ENCODE data around the gene SPATC1L. TPM values are rescaled to one million over a fixed set of nuclear protein-coding genes. Genes with fewer than 3 reads are reported as not detected.
"Not testable (repeated sequence)": the region's sequence is repeated elsewhere in the genome, so short reads cannot be mapped to it uniquely, and the experiment has no call there.

SPATC1L gene
- total RNA-seq, 4 donors from 2014 or later: 1.5 to 11.9 (median 3.0) TPM

DNA sequence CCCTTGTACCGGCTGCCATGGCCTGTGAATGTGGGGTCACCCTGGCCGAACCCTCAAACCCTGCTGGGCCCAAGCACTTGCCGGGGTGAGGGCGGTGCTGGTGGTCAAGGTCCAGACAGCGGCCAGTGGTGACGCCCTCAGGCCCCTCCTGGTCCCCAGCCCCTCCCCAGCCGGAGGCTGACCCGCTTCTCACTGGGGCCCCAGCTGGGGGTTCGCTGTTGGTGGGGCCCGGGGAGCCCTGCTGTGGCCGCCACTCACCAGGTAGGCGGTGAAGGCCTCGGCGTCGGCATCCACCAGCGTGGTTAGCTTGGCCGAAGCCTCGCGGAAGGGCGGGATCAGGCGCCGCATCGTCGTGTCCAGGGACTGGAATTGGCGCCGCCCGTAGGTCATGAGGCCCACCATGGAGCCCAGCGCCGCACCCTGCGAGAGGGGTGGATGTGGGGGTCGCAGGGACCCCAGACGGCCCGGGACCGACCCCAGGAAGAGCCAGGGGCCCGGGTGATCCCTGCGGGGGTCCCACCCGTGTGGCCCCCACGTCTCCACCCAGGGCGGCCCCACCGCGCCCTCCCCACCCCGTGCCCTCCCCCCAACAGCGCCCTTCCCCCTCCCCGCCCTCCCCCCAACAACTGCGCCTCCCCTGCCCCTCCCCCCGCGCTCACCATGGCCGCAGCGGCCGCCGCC is 39.0 kb downstream of the SPATC1L start:
- no peaks in the 10 kb centered on the region for H3K4me1 ChIP-seq
- peaks cover 0 to 5% (median 0%) of the 10 kb centered on the region in 3 donors for H3K27me3 ChIP-seq
- TF ChIP-seq, protein P1, sequence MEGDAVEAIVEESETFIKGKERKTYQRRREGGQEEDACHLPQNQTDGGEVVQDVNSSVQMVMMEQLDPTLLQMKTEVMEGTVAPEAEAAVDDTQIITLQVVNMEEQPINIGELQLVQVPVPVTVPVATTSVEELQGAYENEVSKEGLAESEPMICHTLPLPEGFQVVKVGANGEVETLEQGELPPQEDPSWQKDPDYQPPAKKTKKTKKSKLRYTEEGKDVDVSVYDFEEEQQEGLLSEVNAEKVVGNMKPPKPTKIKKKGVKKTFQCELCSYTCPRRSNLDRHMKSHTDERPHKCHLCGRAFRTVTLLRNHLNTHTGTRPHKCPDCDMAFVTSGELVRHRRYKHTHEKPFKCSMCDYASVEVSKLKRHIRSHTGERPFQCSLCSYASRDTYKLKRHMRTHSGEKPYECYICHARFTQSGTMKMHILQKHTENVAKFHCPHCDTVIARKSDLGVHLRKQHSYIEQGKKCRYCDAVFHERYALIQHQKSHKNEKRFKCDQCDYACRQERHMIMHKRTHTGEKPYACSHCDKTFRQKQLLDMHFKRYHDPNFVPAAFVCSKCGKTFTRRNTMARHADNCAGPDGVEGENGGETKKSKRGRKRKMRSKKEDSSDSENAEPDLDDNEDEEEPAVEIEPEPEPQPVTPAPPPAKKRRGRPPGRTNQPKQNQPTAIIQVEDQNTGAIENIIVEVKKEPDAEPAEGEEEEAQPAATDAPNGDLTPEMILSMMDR (IDR thresholded peaks at IDR 0.05 in 4 of 5, conservative IDR thresholded peaks at IDR 0.05 in 1 of 5): no peak
- no peak for TF ChIP-seq POLR2A (IDR thresholded peaks at IDR 0.05)
- H3K36me3 ChIP-seq: no peaks in the 10 kb centered on the region
- in situ Hi-C loops (cut with MboI; ENCODE audit: low sequenced_read_pairs in 4 of 4) (no loop called here), intact Hi-C loops (cut with DNase I; ENCODE audit: low total_unique reads) (no loop called here)
- no peak for DNase-seq
- no peak for ATAC-seq
- no peak overlapping the region for H3K27ac ChIP-seq
- no peak overlapping the region for H3K4me3 ChIP-seq
- no peaks in the 10 kb centered on the region for H3K9me3 ChIP-seq

DNA sequence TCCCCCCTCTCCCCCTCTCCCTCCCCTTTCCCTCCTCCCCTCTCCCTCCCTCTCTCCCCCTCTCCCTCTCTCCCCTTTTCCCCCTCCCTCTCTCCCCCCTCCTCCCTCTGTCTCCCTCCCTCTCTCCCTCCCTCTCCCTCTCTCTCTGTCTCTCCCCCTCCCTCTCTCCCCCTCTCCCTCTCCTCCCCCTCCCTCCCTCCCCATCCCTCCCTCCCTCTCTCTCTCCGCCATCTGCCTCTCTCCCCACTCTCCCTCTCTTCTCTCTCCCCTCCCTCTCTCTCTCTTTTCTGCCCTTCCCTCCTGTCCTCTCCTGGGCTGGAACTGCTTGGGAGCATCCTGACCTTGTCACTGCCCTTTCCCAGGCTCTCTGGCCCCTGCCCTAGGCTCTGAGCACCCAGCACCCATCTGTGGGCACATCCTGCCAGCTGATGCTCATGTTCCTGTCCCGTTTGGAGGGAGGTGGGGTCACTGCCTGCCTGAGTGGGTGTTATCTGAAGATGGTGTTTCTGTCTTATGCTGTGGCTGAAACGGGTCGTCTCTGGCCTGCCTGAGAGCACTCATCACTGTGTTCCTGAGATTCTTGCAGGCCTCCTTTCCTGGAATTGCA is 39.7 kb downstream of the SPATC1L start:
- no peak for DNase-seq
- in situ Hi-C loops (cut with MboI; ENCODE audit: low sequenced_read_pairs in 4 of 4) (no loop called here), intact Hi-C loops (cut with DNase I; ENCODE audit: low total_unique reads) (loop anchor here (5.0 kb wide), 2 partner anchors 143 to 178 kb away; partner anchors contain the start of genes C21orf58, MCM3AP, PCNT and YBEY)
- H3K4me1 ChIP-seq: no peaks in the 10 kb centered on the region
- no peaks in the 10 kb centered on the region for H3K27me3 ChIP-seq
- H3K9me3 ChIP-seq: no peaks in the 10 kb centered on the region
- no peaks in the 10 kb centered on the region for H3K36me3 ChIP-seq
- H3K4me3 ChIP-seq: no peak overlapping the region
- H3K27ac ChIP-seq: no peak overlapping the region
- no peak for TF ChIP-seq POLR2A (IDR thresholded peaks at IDR 0.05)
- TF ChIP-seq, protein P1 (IDR thresholded peaks at IDR 0.05 in 4 of 5, conservative IDR thresholded peaks at IDR 0.05 in 1 of 5): no peak
- no peak for ATAC-seq

DNA sequence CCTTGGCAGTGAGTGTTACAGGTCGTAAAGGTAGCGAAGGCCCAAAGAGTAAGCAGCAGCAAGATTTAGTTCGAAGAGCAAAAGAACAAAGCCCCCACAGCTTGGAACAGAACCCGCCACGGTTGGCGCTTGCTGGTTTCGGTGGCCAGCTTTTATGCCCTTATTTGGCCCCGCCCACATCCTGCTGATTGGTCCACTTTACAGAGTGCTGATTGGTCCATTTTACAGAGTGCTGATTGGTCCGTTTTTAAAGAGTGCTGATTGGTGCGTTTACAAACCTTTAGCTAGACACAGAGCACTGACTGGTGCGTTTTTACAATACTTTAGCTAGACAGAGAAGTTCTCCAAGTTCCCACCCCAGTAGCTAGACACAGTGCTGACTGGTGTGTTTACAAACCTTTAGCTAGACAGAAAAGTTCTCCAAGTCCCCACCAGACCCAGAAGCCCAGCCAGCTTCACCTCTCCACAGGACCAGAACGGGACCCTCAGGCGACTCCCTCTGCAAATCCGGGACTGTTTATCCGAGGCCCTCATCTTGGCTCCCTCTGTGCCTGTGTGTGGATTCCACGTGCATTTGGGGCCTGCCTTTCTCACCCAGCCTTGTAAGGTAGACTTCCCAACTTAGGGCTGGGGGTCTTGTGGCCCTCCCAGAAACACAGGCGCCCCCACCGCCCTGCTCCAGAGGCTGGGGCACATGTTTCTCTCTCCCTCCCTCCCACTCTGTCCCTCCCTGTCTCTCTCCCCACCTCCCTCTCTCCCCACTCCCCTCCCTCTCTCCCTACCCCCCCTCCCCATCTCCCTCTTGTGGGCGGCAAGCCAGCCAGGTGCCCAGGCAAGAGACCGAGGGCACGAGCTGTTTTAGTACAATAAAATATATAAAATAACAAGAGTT is 41.4 kb downstream of the SPATC1L start:
- in situ Hi-C loops (cut with MboI; ENCODE audit: low sequenced_read_pairs in 4 of 4) (no loop called here), intact Hi-C loops (cut with DNase I; ENCODE audit: low total_unique reads) (loop anchor here (5.0 kb wide), 2 partner anchors 144 to 179 kb away; partner anchors contain the start of genes C21orf58, MCM3AP, PCNT and YBEY)
- ATAC-seq: no peak
- Histone ChIP-seq H3K27me3 (no peaks in the 10 kb centered on the region), H3K9me3 (no peaks in the 10 kb centered on the region), H3K4me3 (no peak overlapping the region), H3K36me3 (no peaks in the 10 kb centered on the region), H3K4me1 (no peaks in the 10 kb centered on the region), H3K27ac (no peak overlapping the region)
- no peak for DNase-seq
- no peak for TF ChIP-seq POLR2A (IDR thresholded peaks at IDR 0.05)
- TF ChIP-seq, protein P1 (IDR thresholded peaks at IDR 0.05 in 4 of 5, conservative IDR thresholded peaks at IDR 0.05 in 1 of 5): no peak

DNA sequence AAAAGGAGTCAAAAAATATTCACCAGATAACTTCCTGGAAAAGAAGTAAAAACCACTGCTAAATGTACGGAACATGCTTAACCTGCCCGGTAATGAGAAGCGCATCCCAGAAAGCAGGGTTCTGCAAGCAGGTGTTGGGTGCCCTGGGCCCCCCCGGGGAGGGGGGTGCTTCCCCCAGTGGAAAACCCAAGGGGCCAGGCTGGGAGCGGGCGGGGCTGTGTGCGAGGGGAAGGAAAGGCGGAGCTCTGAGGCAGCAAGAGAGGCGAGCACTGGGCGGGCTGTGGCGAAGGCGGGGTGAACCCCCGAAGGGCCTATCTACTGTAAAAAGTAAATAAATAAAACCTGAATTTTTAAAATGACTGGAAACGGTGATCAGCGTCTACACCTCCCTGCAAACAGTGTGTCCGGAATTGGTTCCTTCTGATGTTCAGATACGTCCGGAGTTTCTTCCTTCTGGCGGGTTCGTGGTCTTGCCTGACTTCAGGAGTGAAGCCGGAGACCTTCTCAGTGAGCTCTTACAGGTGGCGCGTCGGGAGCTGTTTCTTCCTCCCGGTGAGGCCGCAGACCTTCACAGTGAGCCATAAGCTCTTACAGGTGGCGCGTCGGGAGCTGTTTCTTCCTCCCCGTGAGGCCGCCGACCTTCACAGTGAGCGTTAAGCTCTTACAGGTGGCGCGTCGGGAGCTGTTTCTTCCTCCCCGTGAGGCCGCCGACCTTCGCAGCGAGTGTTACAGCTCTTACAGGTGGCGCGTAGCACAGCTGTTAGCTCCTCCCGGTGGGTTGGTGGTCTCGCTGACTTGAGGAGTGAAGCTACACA is 42.3 kb downstream of the SPATC1L start:
- Histone ChIP-seq H3K4me1 (no peaks in the 10 kb centered on the region), H3K9me3 (no peaks in the 10 kb centered on the region), H3K36me3 (no peaks in the 10 kb centered on the region), H3K4me3 (no peak overlapping the region), H3K27me3 (no peaks in the 10 kb centered on the region), H3K27ac (no peak overlapping the region)
- in situ Hi-C loops (cut with MboI; ENCODE audit: low sequenced_read_pairs in 4 of 4): no loop called here
- no peak for ATAC-seq
- intact Hi-C loops (cut with DNase I; ENCODE audit: low total_unique reads): loop anchor here (5.0 kb wide), 2 partner anchors 145 to 180 kb away; partner anchors contain the start of genes C21orf58, MCM3AP, PCNT and YBEY
- no peak for TF ChIP-seq POLR2A (IDR thresholded peaks at IDR 0.05)
- TF ChIP-seq, protein P1 (IDR thresholded peaks at IDR 0.05 in 4 of 5, conservative IDR thresholded peaks at IDR 0.05 in 1 of 5): no peak
- no peak for DNase-seq

DNA sequence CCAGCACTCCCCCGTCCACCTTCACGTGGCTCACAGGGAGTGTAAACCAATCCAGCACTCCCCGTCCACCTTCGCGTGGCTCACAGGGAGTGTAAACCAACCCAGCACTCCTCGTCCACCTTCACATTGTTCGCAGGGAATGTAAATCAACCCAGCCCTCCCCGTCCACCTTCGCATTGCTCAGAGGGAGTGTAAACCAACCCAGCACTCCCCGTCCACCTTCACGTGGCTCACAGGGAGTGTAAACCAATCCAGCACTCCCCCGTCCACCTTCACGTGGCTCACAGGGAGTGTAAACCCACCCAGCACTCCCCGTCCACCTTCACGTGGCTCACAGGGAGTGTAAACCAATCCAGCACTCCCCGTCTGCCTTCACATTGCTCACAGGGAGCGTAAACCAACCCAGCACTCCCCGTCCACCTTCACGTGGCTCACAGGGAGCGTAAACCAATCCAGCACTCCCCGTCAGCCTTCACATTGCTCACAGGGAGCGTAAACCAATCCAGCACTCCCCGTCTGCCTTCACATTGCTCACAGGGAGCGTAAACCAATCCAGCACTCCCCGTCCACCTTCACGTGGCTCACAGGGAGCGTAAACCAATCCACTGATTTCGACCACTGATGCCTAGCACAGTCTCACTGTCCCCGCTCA is 43.8 kb downstream of the SPATC1L start:
- H3K27ac ChIP-seq; H3K27me3 ChIP-seq; in situ Hi-C loops (cut with MboI; ENCODE audit: low sequenced_read_pairs in 4 of 4); H3K4me1 ChIP-seq; DNase-seq; H3K36me3 ChIP-seq; ATAC-seq; H3K4me3 ChIP-seq; H3K9me3 ChIP-seq: not testable (repeated sequence)
- intact Hi-C loops (cut with DNase I; ENCODE audit: low total_unique reads): loop anchor here (5.0 kb wide), 2 partner anchors 147 to 182 kb away; partner anchors contain the start of genes C21orf58, MCM3AP, PCNT and YBEY

Measured in gastrocnemius medialis (tissue), 4 donors.